Stomach smooth muscle (tissue), 2 donors: ENCODE results near the gene CRBN.

ENCODE experiments used
- H3K27ac ChIP-seq: one replicate; pipeline ENCODE4 v1.7.0; 2013; ENCODE audit warnings: mild to moderate bottlenecking, low read length, inconsistent platforms
- H3K27me3 ChIP-seq, 2 donors: one replicate each; pipeline ENCODE4 v1.7.0; 2013; ENCODE audit warnings: low read length in 2 of 2; ENCODE audit not compliant: insufficient read depth in 2 of 2, control insufficient read depth in 1 of 2
- H3K36me3 ChIP-seq, 2 donors: one replicate each; pipeline ENCODE4 v1.7.0; 2013; ENCODE audit warnings: low read length in 2 of 2; ENCODE audit not compliant: control insufficient read depth in 2 of 2, insufficient read depth in 2 of 2
- H3K4me1 ChIP-seq: one replicate; pipeline ENCODE4 v1.7.0; 2013; ENCODE audit warnings: low read length; ENCODE audit not compliant: control insufficient read depth, insufficient read depth
- H3K4me3 ChIP-seq, 2 donors: one replicate each; pipeline ENCODE4 v1.7.0; 2013; ENCODE audit warnings: low read length in 2 of 2
- H3K9ac ChIP-seq, 2 donors: one replicate each; pipeline ENCODE4 v1.7.0; 2013; ENCODE audit warnings: low read length in 2 of 2, mild to moderate bottlenecking in 1 of 2
- H3K9me3 ChIP-seq, 2 donors: one replicate each; pipeline ENCODE4 v1.7.0; 2013; ENCODE audit warnings: low read length in 2 of 2; ENCODE audit not compliant: control insufficient read depth in 2 of 2
- donor health status: healthy.
- donor health status: Pancreatic carcinoma.

Gene CRBN

DNA sequence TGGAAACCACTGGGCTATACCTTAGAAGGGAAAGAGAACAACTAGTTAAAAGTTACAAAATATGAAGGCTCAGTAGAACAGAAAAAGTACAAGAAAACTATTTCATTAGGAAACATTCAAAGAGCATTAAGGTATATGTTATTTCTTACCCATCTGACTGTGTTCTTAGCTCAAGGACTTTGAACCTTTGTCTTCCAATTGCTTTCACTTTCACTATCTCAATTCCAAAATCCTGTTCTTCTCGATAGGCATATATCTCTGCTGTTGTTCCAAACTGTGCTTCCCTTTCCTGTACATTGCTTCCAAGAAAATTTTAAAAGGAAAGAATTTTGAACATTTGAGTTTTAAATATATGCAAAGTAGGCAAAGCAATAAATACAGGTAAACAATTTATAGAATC is 6.9 kb downstream of the CRBN start:
- H3K36me3 ChIP-seq = peaks cover 18 to 30% of the 10 kb centered on the region in 2 donors
- no peak overlapping the region for H3K27ac ChIP-seq

DNA sequence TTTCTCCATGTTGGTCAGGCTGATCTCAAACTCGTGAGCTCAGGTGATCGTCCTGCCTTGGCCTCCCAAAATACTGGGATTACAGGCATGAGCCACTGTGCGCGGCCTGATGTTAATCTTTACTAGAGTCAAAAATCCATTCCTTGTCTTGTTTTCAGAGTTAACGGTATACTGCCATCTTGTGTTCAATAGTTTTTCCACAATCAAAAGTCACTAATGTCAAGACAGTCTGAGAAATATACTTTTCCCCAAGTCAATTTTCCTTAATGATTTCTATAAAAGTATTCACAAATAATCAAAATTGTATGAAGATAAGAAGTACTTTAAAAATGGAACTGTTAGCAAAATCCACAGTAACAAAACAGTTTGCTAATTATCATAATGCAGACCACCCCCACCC is 8.5 kb downstream of the CRBN start:
- no peak overlapping the region for H3K9ac ChIP-seq
- no peak overlapping the region for H3K4me3 ChIP-seq
- peaks cover 32 to 44% of the 10 kb centered on the region in 2 donors for H3K36me3 ChIP-seq
- no peak overlapping the region for H3K27ac ChIP-seq
- H3K9me3 ChIP-seq = no peaks in the 10 kb centered on the region
- no peaks in the 10 kb centered on the region for H3K4me1 ChIP-seq
- H3K27me3 ChIP-seq = no peaks in the 10 kb centered on the region

More for the DNA sequence above, 6.9 kb downstream of the CRBN start:
- no peaks in the 10 kb centered on the region for H3K27me3 ChIP-seq
- H3K4me1 ChIP-seq = peaks cover 3% of the 10 kb centered on the region
- H3K9ac ChIP-seq = no peak overlapping the region
- H3K9me3 ChIP-seq = no peaks in the 10 kb centered on the region
- no peak overlapping the region for H3K4me3 ChIP-seq

DNA sequence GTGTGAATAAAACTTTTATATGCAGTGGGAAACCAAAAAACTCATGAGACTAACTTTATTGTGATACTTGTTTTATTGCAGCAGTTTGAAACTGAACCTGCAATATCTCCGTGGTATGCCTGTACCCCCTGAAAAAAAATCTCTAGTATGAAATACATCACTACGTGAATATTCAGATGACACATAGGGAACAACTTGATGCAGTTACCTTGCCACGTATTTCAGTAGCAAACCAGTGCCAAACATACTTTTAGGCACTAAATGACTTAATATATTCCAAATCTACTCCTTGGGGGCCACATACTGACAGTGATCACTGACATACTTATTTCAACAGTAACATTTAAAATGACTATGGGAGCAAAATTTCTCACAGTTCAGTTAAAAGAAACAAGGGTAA is 13.8 kb downstream of the CRBN start:
- Histone ChIP-seq H3K27me3 (no peaks in the 10 kb centered on the region), H3K36me3 (peaks cover 34 to 43% of the 10 kb centered on the region in 2 donors), H3K9ac (no peak overlapping the region), H3K4me3 (no peak overlapping the region), H3K27ac (no peak overlapping the region), H3K4me1 (no peaks in the 10 kb centered on the region), H3K9me3 (no peaks in the 10 kb centered on the region)

DNA sequence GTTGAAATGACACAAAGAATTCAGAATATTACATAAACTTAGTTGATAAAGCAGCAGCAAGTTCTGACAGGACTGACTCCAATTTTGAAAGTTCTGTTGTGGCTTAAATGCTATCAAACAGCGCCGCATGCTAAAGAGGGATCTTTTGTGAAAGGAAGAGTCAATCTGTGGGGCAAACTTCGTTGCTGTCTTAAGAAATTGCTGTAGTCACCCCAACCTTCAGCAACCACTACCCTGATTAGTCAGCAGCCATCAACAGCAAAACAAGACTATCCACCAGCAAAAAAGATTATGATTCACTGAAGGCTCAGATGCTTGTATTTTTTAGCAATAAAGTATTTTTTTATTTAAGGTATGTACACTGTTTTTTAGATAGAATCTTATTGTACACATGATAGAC is 14.2 kb downstream of the CRBN start:
- no peak overlapping the region for H3K27ac ChIP-seq
- no peak overlapping the region for H3K9ac ChIP-seq
- no peaks in the 10 kb centered on the region for H3K27me3 ChIP-seq
- H3K4me3 ChIP-seq = no peak overlapping the region
- peaks cover 31 to 39% of the 10 kb centered on the region in 2 donors for H3K36me3 ChIP-seq
- H3K4me1 ChIP-seq = no peaks in the 10 kb centered on the region
- no peaks in the 10 kb centered on the region for H3K9me3 ChIP-seq

DNA sequence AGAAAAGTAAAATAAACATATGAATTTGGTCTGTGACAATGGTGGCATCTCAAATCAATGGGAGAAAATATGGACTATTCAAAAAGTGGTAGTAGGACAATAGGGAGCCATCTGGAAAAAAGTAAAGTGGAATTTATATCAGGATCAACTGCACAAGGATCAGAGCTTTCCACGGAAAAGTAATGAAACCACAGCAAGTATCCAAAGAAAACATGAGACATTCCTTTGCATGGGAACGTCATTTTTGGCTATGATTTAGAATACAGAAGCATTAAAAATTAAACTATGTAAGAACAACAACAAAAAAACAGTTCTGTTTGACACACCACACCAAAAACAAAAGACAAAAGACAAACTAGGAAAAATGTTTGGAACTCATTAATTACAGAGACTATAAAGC is 18.7 kb downstream of the CRBN start:
- Histone ChIP-seq H3K36me3 (peaks cover 29 to 31% of the 10 kb centered on the region in 2 donors), H3K27me3 (no peaks in the 10 kb centered on the region), H3K27ac (no peak overlapping the region), H3K9ac (no peak overlapping the region), H3K9me3 (no peaks in the 10 kb centered on the region), H3K4me1 (no peaks in the 10 kb centered on the region), H3K4me3 (no peak overlapping the region)

DNA sequence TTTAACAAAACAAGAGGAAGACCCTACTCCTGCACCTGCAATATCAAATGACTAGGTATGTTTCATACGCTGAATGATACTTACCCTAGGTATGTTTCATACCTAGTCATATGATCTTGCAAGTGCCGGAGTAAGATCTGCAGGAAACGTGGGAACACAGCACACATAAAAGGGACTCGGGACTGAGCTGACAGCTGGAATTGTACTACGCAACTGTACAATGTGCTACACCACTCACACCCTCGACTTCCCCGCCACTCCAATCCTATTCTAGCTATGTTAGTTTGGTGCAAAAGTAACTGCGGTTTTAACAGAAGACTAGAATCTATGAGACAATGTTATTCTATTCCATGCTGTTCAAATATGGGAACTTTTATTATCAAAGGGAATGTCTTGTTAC is 22.0 kb downstream of the CRBN start:
- no peaks in the 10 kb centered on the region for H3K4me1 ChIP-seq
- H3K4me3 ChIP-seq = no peak overlapping the region
- H3K36me3 ChIP-seq = peaks cover 22 to 35% of the 10 kb centered on the region in 2 donors
- H3K9ac ChIP-seq = no peak overlapping the region
- H3K27ac ChIP-seq = no peak overlapping the region
- H3K9me3 ChIP-seq = no peaks in the 10 kb centered on the region
- no peaks in the 10 kb centered on the region for H3K27me3 ChIP-seq

DNA sequence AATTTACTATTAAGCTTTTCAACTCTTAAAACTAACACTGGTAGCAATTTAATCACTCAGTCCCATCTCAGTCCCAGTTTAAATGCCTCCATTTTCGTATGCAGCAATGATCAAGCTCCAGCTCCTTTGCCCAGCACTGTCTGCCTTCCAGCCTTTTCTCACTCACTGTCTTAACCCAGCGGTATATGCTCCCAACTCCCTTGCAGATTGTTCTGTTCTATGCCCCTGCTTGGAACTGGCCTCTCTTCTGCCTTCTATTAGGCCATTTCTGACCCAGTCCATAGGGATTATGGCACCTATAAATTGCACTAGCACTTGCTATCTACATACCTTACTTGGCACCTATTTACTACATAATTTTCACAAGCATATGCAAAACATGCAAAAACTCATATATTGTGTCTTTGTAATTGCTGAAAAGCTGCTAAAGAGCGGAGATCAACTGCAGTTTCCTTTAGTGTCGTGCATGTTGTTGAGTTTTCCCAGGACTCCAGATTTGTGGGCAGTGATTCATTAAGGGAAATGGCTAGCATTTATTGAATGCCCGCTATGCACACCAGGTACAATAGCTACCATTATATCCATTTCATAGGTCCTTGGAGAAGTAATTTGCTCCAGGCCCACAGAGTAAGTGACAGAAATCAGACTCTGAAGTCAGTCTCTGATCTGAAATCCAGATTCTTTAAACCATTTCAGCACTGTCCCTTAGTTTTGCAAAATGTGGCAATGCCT is 24.4 kb downstream of the CRBN start:
- Histone ChIP-seq H3K4me3 (no peak overlapping the region), H3K4me1 (no peaks in the 10 kb centered on the region), H3K9ac (no peak overlapping the region), H3K27me3 (no peaks in the 10 kb centered on the region), H3K27ac (no peak overlapping the region), H3K36me3 (peaks cover 28 to 50% of the 10 kb centered on the region in 2 donors), H3K9me3 (no peaks in the 10 kb centered on the region)

DNA sequence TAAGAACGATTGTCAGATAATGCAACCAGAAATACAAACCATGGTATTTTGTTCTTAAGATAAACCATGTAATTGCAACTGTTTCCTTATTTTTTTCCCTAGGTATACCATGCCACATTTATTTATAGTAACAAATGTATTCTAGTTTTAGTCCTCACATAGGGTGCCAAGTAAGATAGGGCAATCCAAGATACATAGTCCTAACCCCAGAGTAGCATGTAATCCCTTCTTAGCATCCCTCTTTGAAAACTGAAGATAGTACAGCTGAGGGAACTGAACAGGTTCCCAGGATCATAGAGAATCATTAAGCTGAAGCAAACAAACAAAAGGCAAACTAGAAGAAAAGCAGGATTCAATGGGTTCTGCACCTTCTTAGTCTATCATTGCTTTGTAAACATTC is 28.0 kb downstream of the CRBN start:
- Histone ChIP-seq H3K27ac (no peak overlapping the region), H3K9me3 (no peaks in the 10 kb centered on the region), H3K36me3 (peaks cover 24 to 51% of the 10 kb centered on the region in 2 donors)

DNA sequence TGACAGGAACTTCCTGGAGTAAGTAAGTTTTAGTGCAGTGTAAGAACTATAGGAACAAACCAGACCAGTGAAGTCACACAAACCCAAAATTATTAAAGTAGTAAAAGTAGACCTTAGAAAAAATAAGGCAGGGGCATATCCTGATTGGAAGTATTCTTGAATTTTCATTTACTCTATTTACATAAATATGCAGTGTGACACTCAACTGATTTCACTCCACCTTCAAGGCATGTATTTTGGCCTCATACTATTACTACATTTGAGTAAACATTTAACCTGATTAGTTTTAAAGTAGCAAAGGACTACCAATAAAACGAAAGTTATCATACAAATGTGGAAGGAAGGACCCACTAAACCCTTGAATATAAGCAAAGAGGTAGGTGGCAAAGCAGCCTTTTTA is 29.9 kb downstream of the CRBN start:
- H3K4me1 ChIP-seq = no peaks in the 10 kb centered on the region
- H3K27ac ChIP-seq = no peak overlapping the region
- peaks cover 18 to 48% of the 10 kb centered on the region in 2 donors for H3K36me3 ChIP-seq

More for the DNA sequence above, 28.0 kb downstream of the CRBN start:
- Histone ChIP-seq H3K4me3 (no peak overlapping the region), H3K4me1 (no peaks in the 10 kb centered on the region), H3K27me3 (no peaks in the 10 kb centered on the region), H3K9ac (no peak overlapping the region)

DNA sequence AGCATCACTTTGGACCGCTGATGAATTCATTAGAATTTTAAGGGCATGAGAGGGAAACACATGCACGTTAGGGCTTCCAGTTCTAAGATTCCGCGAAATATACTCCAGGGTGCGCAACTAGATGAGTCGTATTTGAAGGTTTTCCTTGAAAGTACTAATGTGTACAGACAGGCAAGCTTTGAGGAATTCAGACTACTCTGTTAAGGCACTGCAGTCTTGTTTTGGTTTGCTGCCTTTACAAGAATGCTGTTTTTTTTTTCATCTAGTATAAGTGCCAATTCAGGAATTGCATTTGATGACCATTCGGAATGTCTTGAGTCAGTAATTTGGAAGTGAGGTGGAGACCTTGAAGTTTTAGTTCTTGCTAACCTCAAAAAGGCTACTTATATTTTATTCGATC is 33.7 kb downstream of the CRBN start:
- H3K36me3 ChIP-seq = peaks cover 24 to 32% of the 10 kb centered on the region in 2 donors
- no peak overlapping the region for H3K9ac ChIP-seq
- H3K27me3 ChIP-seq = no peaks in the 10 kb centered on the region
- no peak overlapping the region for H3K27ac ChIP-seq
- H3K9me3 ChIP-seq = no peaks in the 10 kb centered on the region
- H3K4me1 ChIP-seq = no peaks in the 10 kb centered on the region
- H3K4me3 ChIP-seq = no peak overlapping the region

More for the DNA sequence above, 29.9 kb downstream of the CRBN start:
- Histone ChIP-seq H3K9ac (no peak overlapping the region), H3K4me3 (no peak overlapping the region), H3K27me3 (no peaks in the 10 kb centered on the region), H3K9me3 (no peaks in the 10 kb centered on the region)

DNA sequence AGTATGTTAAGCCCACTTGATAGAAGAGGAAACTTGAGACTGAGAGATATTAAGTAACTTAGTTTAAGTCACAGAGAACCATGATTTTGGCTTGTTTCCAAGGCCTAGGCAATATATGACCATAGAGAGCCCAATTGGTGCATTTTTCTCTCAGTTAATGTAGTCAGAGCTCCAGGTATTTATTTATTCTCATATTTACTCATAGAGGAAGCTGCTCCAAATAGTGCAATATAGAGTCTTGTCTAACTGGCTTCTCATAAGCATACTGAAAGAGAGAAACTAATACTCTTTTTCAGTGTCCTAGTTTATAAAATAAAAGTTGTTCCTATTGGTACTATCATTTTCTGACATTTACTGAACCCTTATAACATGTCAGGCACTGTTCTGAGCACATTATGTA is 37.6 kb downstream of the CRBN start:
- no peaks in the 10 kb centered on the region for H3K9me3 ChIP-seq
- H3K27ac ChIP-seq = no peak overlapping the region
- H3K9ac ChIP-seq = no peak overlapping the region
- no peak overlapping the region for H3K4me3 ChIP-seq
- no peaks in the 10 kb centered on the region for H3K27me3 ChIP-seq
- H3K4me1 ChIP-seq = no peaks in the 10 kb centered on the region
- H3K36me3 ChIP-seq = peaks cover 18 to 21% of the 10 kb centered on the region in 2 donors
